Cardiac septum (tissue), 1 donor: ENCODE measurements around the gene TTC27. TPM values are rescaled to one million over a fixed set of nuclear protein-coding genes. Genes with fewer than 3 reads are reported as not detected.
"Not testable (repeated sequence)": the region's sequence is repeated elsewhere in the genome, so short reads cannot be mapped to it uniquely, and the experiment has no call there.

ENCODE experiments used
- DNase-seq: peaks from one replicate; pipeline ENCODE4 v3.0.0-alpha.2; 2020; ENCODE audit warnings: low spot score
- intact Hi-C: fragments of 100-400 bp; cut with DNase I; formaldehyde crosslinking; loops from one replicate; pipeline ENCODE4 v1.14.0; 2022
- total RNA-seq: library from RNA; stranded (reverse); fragmentation: NEBNext Ultra II Directional; extraction: Animal tissue kit (Norgen Biotek cat#: 25700); gene quantifications from one replicate; pipeline ENCODE4 v1.2.1, GENCODE V29; 2021
- donor health status: DM: no; HTN: no; CAD: no.

The TTC27 gene
- total RNA-seq, 1 donor from 2014 or later = 13.7 TPM

DNA sequence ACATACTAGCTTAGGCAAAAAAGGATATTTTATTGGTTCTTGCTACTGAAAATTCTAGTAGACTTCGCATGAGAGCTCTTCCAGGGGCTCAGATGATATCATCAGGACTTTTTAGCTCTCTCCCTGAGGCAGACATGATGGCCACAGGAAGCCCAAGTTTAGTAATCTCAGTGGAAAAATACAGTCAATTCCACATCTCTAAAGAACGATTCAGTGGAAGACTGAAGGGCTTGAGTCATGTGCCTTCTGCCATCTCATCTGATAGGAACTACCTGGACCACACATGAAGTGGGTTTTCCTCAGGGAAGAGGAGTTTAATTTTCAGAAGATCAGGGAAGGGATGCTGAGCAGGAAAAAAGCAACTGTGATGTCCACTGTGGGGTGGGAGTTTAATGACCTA, 117.3 kb downstream of the TTC27 start:
- no peak for DNase-seq
- intact Hi-C loops = no loop called here

DNA sequence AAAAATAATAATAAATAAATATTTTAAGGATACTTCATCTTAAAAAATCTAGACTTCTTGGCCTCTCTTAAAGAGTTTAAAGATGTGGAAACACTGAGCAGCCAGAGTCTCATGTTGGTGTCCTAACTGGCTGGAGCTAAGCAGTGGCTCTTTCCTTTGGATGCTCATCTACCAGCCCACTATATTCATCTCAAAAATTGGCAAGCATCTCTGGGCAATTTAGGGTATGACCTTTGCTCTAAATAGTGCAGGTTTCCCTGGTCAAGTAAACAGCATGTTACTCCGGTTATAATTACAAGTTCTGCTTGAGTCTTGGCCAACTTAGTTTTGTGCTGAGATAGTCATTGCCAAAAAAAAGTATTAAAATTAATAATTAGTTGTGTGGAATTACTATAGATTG, 117.8 kb downstream of the TTC27 start:
- no peak for DNase-seq
- intact Hi-C loops = no loop called here

DNA sequence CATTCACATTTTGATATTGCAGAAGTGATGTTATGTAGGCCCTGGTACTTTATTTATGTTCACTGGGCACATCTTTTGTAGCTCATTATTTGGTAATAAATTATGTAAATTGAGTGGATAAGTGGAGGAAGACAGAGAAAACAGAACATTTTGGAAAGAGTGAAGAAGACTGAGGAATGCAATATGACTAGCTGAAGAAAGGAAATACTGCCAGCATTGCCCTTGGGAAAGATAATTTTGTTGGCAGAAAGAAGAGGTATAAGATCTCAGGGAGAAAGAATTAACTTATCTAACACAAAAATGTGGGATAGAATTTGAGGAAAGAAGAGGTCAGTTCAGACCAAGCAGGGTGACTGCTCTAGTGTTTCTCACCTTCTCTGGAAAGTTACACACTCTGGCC, 118.8 kb downstream of the TTC27 start:
- no peak for DNase-seq
- intact Hi-C loops = no loop called here

DNA sequence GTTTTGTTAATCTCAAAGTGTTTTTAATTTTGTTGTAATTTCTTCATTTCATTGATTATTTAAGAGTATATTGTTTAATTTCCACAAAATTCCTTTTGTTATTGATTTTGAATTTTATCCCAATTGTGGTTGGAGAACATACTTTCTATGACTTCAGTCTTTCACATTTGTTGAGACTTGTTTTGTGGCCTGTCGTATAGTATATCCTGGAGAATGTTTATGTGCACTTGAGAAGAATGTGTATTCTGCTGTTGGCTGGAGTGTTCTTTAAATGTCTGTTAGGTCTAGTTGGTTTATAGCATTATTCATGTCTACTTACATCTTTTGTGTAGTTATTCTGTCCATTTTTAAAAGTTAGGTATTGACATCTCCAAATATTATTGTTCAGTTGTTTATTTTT, 120.3 kb downstream of the TTC27 start:
- intact Hi-C loops = no loop called here
- no peak for DNase-seq

DNA sequence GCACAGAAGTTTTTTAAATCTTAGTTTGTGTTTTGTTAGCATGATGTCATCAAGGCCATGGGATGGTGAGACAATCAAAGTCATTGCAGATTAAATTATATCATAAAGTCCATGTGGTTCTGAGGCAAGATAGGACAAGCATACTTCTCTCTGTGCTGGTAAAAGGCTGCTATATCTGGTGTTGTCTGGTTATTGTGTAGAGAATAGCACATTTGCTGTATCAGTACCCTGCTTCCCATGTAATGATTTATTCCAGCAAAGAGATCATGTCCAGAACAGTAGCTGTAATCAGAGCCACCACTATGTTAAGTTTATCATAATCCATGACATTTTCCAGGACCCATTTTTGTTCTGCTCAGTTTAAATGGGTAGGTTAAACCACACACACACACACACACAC, 123.0 kb downstream of the TTC27 start:
- DNase-seq = no peak
- intact Hi-C loops = no loop called here

DNA sequence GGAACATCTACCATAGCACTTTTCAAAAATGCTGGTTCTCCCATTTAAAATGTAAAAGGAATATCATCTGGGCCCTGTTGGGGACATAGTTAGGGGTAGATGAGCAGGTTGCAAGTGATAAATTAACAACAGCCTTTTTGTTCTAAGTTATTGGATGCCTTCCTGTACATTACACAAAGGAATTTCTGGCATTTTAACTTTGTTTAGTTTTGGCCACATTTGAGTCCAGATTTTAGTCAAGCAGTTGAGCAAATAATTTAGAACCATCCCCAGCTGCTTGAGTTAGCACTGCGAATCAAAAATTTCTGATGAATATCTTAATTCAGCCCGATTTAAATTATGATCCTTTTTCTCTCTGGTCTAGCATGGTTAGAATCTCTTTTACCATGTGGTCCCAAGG, 124.4 kb downstream of the TTC27 start:
- intact Hi-C loops = no loop called here
- no peak for DNase-seq

DNA sequence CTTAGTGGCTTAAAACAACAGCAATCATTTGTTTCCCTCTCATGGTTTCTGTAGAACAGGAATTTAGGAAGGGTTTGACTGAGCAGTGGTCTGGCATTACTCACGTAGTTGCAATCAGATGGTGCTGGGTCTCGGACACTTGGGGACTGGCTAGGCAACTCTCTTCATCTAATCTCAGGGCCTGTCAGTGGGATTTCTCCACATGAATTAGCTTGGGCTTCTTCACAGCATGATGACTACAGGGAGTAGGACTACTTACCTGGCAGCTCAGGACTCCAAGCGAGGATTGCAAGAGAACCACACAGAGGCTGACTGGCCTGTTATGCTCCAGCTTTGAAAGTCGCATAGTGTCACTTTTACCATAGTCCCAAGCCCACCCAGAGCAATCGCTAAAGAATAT, 125.1 kb downstream of the TTC27 start:
- no peak for DNase-seq
- intact Hi-C loops = no loop called here

DNA sequence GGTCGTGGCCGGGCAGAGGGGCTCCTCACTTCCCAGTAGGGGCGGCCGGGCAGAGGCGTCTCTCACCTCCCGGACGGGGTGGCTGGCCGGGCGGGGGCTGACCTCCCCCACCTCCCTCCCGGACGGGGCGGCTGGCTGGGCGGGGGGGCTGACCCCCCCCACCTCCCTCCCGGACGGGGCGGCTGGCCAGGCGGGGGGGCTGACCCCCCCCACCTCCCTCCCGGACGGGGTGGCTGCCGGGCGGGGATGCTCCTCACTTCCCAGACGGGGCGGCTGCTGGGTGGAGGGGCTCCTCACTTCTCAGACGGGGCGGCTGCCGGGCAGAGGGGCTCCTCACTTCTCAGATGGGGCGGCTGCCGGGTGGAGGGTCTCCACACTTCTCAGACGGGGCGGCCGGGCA, 126.8 kb downstream of the TTC27 start:
- intact Hi-C loops, DNase-seq: not testable (repeated sequence)

DNA sequence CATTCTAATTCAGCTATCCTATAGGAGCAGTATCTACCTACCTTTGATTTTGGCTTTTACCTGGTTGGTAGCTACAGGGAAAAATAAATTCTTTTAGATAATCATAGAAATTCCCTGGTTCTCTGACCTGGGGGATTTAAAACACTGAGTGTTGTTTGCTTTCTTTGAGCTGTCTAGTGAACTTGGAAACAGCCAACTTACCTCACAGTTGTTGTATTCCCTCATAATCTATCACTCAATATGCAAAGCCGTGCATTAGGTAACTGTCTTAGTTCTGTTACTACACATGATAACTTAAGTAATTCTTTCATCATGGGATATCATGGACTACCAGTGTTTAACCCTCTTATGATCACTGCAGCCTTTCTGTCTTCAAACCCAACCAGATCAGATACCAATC, 127.8 kb downstream of the TTC27 start:
- intact Hi-C loops = no loop called here
- no peak for DNase-seq

DNA sequence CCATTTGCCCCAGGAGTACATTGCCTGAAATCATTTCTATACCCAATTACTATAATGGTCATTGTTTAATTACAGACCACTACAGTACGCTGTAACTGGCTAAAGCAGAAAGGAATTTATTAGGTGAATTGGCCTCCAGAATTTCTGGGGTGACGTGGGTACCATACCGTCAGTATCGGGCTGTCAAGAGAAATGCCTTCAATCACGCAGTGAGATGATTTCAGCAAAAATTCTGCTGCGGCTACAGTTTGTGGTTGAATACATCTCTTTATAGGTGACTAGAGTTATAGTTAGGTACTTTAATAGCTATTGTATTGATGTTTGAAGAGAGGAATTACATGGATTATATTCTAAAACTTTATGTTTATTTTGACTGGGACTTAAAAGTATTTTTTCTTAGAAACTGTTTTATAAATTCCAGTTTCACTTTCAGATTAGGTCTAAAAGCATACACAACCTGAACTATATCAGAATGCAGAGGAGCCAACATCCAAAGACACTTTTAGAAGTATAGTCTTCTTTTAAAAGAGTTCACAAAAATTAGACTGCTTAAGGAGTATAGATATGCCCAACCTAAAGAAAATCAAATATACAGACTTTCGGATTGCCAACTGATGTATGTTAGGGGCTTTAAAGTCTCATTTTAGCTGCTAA, 128.4 kb downstream of the TTC27 start:
- no peak for DNase-seq
- intact Hi-C loops = no loop called here

DNA sequence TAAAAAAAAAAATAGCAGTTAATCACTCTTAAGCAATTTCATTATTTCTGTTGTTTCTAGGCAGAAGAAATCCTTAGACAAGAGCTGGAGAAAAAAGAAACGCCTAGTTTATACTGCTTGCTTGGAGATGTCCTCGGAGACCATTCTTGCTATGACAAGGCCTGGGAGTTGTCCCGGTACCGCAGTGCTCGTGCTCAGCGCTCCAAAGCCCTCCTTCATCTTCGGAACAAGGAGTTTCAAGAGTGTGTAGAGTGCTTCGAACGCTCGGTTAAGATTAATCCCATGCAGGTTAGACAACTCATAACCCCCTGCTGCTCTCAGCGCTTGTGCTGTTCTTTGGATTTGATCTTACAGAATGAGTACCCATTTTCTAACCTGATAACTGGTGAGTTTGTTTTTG, 130.4 kb downstream of the TTC27 start:
- no peak for DNase-seq
- intact Hi-C loops = loop anchor here (2.0 kb wide), 1 partner anchor 41 kb away; no protein-coding TSS in a partner anchor

DNA sequence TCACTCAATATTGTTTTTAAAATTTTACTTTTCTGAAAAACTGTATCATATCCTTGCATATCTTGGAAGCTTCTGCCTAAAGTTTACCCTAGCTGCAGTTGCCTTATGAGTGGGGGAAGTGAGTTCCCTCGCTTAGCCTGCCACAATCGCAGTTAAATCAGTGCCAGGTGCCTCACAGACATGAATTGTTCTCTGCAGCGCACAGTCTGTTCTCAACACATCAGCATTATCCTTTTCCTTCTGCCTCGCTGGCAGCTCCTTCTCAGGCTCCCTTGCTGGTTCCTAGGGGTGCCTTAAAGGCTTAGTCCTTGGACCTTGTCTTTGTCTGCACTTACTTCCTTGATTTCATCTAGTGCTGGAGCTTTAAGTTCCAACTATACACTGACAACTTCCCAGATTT, 132.8 kb downstream of the TTC27 start:
- no peak for DNase-seq
- intact Hi-C loops = loop anchor here (10.0 kb wide), 1 partner anchor 136 kb away; the partner anchor contains the start of gene TTC27

DNA sequence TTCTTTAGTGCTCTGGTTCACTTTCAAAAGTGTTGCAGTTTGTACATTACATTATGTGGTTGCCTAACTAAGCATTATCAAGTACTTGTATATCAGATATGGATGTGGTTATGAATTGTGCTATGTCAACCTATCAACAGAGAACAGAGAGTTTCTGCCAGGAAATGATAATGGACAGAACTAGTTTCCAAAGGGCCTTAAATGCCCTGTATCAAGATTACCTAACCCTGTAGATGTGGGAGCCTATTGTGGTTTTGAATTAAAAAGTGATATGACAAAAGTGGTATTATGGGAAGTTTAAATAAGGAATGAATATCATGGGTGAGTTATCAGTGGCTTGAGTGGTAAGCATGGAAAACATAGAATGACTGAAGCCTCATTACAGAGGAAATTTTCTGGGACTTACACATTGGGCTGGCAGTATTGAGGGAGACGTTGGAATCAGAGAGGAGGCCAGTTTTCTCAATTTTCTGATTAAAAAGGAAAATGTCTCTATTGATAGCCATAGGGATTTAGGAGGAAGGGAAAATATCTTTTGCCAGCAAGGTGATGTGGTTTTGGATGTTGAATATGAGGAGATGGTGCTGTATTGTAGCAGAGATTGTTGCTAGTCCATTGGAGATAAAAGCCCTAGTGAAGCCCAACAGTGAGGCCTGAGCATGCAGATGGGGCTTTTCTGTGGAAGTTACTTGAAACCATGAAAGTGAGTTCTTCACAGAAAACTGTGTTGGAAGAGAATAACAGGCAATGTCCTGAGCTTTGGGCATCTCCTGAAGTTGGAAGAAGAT, 140.7 kb downstream of the TTC27 start:
- intact Hi-C loops = loop anchor here (10.0 kb wide), 1 partner anchor 144 kb away; the partner anchor contains the start of gene TTC27
- no peak for DNase-seq

DNA sequence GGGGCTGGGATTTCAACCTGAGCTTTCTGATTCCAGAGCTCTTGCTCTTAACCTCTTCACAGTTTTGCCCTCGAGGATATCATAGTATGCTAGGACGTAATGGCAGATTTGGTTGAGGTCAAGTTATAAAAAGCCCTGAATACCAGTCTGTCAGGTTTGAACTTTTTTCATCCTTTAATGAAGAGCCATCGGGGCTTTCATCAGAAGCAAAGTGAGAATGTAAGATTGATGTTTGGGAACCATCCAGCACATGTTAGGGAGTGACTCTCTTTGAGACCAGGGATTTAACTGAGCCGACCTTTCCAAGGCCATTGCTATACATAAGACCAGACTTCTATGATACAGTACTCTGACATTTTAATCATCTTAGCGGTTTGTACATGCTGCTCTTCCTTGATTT, 142.5 kb downstream of the TTC27 start:
- no peak for DNase-seq
- intact Hi-C loops = loop anchor here (5.0 to 10.0 kb wide), 3 partner anchors 364 to 594 kb away; no protein-coding TSS in a partner anchor

DNA sequence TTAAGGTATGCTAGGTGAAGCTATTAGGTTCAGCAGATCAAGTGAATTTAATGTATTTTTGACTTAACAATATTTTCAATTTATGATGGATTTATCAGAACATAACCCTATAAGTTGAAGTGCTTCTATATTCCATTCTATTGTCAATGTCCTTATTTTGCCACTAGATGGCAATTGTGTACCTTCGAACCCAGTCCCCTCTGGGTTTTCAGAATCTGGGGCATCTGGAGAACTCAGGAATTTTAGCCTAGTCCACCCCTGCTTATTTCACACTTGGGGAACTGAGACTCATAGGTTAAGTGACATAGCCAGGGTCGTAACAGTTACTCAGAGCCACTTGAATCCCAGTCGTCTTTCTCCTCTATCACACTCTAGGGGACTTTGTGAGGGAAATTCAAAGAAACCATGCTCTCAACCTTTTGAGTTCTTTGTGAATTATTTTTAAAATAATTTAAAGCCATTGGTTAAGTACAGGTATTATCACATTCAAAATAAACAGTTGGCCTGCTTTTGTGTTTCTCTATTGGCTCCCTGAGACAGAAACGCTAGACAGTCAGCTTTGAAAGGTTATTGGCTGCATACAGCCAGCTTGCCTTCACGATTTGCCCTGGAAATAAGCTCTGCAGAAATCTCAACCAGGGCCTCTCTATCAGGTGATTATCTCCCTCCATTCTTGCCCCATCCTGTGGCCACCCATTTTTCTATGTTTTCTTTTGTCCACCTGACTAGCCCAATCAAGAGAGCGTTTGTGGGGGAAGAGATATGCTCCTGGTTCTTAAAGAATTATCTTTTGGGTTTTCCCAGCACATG, 145.0 kb downstream of the TTC27 start:
- intact Hi-C loops = loop anchor here (1.0 to 10.0 kb wide), 5 partner anchors 173 to 592 kb away; partner anchors contain the start of gene LTBP1
- DNase-seq = no peak

DNA sequence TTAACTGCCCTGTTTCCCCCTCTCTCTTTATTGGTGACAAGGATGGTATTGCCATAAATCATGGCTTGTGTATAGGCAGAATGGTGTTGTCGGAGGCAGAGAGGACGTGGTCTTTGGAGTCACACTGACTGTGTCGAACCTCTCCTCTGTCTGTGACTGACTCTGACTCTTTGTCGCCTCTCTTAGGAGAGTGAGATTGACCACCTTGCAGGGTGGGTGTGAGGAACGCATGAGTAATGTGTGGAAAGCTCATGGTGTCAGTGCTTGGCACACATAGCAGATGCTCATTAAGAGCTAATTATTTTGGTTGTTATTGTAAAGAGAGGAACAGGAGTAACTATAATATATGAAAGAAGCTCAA, 145.6 kb downstream of the TTC27 start:
- intact Hi-C loops = loop anchor here (1.0 to 10.0 kb wide), 5 partner anchors 173 to 591 kb away; partner anchors contain the start of gene LTBP1
- no peak for DNase-seq

DNA sequence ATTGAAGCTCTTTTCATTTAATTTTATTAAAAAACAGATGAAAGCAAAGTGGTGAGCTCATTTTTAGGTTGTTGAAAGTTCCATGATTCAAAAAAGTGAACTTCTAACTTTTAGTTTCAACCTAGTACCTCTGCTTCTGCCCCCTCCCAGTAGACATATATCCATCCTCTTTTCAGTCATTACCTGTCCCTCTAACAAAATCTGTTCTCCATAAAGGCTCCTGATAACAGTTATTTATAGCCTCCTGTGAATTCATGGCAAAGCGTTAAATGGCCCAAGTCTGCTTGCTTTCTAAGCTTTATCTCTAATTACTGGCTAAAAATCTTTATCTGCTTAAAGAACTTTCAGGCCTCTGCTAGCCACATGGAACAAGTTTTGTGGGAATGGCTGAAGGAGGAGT, 148.1 kb downstream of the TTC27 start:
- no peak for DNase-seq
- intact Hi-C loops = loop anchor here (10.0 kb wide), 2 partner anchors 359 to 589 kb away; no protein-coding TSS in a partner anchor

DNA sequence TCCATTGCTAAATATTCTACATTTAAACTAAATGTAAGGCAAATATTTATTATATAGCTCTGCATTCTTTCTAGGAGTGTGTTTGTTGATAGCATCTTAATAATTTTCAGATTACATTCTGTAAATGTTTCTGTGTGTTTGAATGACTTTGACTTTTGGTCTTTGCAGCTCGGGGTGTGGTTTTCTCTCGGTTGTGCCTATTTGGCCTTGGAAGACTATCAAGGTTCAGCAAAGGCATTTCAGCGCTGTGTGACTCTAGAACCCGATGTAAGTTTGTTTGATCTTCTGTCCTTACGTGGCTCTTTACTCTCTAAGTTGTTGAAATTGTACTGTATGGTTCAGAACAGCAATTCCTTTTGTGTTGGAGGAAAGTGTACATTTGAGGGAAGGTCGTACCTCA, 149.9 kb downstream of the TTC27 start:
- DNase-seq = no peak
- intact Hi-C loops = loop anchor here (10.0 kb wide), 2 partner anchors 357 to 587 kb away; no protein-coding TSS in a partner anchor

DNA sequence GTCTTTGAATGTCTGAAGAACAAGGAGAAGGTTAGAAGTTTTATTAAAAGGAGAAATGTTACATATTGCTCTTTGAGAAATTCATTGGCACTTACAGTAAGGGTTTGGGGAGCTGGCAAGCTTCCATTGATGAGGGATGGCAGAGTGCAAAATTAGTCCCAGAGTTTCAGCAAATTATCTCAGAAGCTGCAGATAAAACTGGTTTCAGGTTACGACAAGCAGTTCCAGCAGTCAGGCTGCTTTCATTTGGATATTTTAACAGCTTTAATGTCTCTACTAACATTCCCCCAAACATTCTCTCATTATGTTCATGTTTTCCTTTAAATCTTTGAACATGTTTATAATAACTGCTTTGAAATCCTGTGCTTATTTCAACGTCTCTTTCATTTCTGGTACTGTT, 153.1 kb downstream of the TTC27 start:
- no peak for DNase-seq
- intact Hi-C loops = loop anchor here (10.0 kb wide), 1 partner anchor 804 kb away; no protein-coding TSS in a partner anchor

DNA sequence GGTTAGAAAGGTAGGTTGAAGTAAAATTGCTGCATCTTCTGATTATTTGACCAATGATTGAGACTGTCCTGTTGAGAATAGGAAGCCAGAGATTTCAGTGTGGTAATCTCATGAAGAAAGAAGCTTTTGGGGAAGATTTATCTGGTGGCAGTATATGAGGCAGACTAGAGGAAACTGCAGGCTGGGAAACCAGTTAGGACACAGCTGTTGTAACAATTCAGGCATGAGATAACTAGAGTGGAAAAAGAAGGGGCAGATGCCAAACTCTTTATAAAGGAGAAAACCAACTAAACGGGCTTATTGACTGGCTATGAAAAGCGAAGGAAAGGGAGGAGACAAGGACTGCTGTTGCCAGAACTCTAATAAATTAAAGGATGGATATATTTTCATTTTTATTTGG, 155.6 kb downstream of the TTC27 start:
- intact Hi-C loops = loop anchor here (10.0 kb wide), 1 partner anchor 801 kb away; no protein-coding TSS in a partner anchor
- DNase-seq = no peak
